Right ventricle myocardium inferior (tissue), 1 donor: Measurements from ENCODE around the gene LRRC10B. TPM values are rescaled to one million over a fixed set of nuclear protein-coding genes. Genes with fewer than 3 reads are reported as not detected.
A peak's percentile ranks its signal among the peaks of the same experiment; 100 is the strongest.
"Not testable (repeated sequence)": the region's sequence is repeated elsewhere in the genome, so short reads cannot be mapped to it uniquely, and the experiment has no call there.

Source experiments
- ATAC-seq: fragments of 200-7000 bp; cut with Tn5 transposase; one replicate; pipeline ENCODE4 v1.9.1; 2020; ENCODE audit warnings: mild to moderate bottlenecking, moderate library complexity
- DNase-seq: peaks from one replicate; pipeline ENCODE4 v3.0.0; 2021; ENCODE audit errors: missing footprints
- intact Hi-C: fragments of 100-400 bp; cut with DNase I; formaldehyde crosslinking; loops from one replicate; pipeline ENCODE4 v1.11.0; 2022
- long read RNA-seq: library from polyadenylated mRNA; unstranded; transcript quantifications from one replicate; pipeline ENCODE4 v2.0.0, GENCODE V29; 2021
- total RNA-seq: library from RNA; stranded (reverse); fragmentation: NEBNext Ultra II Directional; extraction: Animal tissue kit (Norgen Biotek cat#: 25700); gene quantifications from one replicate; pipeline ENCODE4 v1.2.1, GENCODE V29; 2021
- donor health status: DM: no; HTN: yes; CAD: no; lungs with severe emphysema.

The LRRC10B gene
- total RNA-seq, result 0.60 TPM
- long read RNA-seq, result 0 reads

GRCh38 chr11:61507962-61508861 is at the start of gene LRRC10B:
Gene LRRC10B (plus strand): TSS chr11:61508749. CDS start chr11:61508999, 250 bp downstream.
- ATAC-seq (no peak), DNase-seq (peak; percentile 62)
- intact Hi-C loops, result no loop called here

GRCh38 chr11:61460474-61460881 is 48.1 kb upstream of the LRRC10B start:
- intact Hi-C loops, result no loop called here
- ATAC-seq (peak; percentile 68), DNase-seq (no peak)

- peak; percentile 16 for ATAC-seq
- no peak for DNase-seq
- intact Hi-C loops, result no loop called here
Measured at GRCh38 chr11:61460986-61461385, 47.6 kb upstream of the LRRC10B start.

GRCh38 chr11:61467602-61468001 is 40.9 kb upstream of the LRRC10B start:
- DNase-seq, ATAC-seq, intact Hi-C loops: not testable (repeated sequence)

- DNase-seq, result no peak
- ATAC-seq, result no peak
- intact Hi-C loops, result no loop called here
Measured at GRCh38 chr11:61468002-61468401, 40.5 kb upstream of the LRRC10B start.

- DNase-seq (peak; percentile 86), ATAC-seq (peak; percentile 84)
- intact Hi-C loops, result no loop called here
Measured at GRCh38 chr11:61472282-61472681, 36.3 kb upstream of the LRRC10B start.

- no peak for DNase-seq
- intact Hi-C loops, result no loop called here
Measured at GRCh38 chr11:61472868-61473267, 35.7 kb upstream of the LRRC10B start.

GRCh38 chr11:61473370-61474012 is 35.1 kb upstream of the LRRC10B start:
- ATAC-seq, result no peak
- intact Hi-C loops, result no loop called here
- DNase-seq, result no peak

More at GRCh38 chr11:61472868-61473267, 35.7 kb upstream of the LRRC10B start:
- peak; percentile 72 for ATAC-seq

- DNase-seq (no peak), ATAC-seq (no peak)
- intact Hi-C loops, result no loop called here
Measured at GRCh38 chr11:61474013-61474643, 34.4 kb upstream of the LRRC10B start.

GRCh38 chr11:61475433-61475832 is 33.1 kb upstream of the LRRC10B start:
- no peak for DNase-seq
- intact Hi-C loops, result no loop called here
- no peak for ATAC-seq

GRCh38 chr11:61476371-61476770 is 32.2 kb upstream of the LRRC10B start:
- intact Hi-C loops, result loop anchor here (2.0 kb wide), 3 partner anchors 28 to 162 kb away; no protein-coding TSS in a partner anchor
- ATAC-seq, result no peak
- no peak for DNase-seq

- DNase-seq (no peak), ATAC-seq (peak; percentile 17)
Measured at GRCh38 chr11:61477126-61477525, 31.4 kb upstream of the LRRC10B start.

GRCh38 chr11:61477727-61478148 is 30.8 kb upstream of the LRRC10B start:
- intact Hi-C loops, result loop anchor here (1.0 to 2.0 kb wide), 4 partner anchors 29 to 161 kb away; no protein-coding TSS in a partner anchor
- ATAC-seq, result no peak
- peak; percentile 78 for DNase-seq

More at GRCh38 chr11:61477126-61477525, 31.4 kb upstream of the LRRC10B start:
- intact Hi-C loops, result loop anchor here (1.0 to 2.0 kb wide), 4 partner anchors 28 to 162 kb away; no protein-coding TSS in a partner anchor

GRCh38 chr11:61479360-61480058 is 29.0 kb upstream of the LRRC10B start:
- DNase-seq, intact Hi-C loops: not testable (repeated sequence)
- peak; percentile 31 for ATAC-seq

- ATAC-seq (no peak), DNase-seq (no peak)
- intact Hi-C loops, result no loop called here
Measured at GRCh38 chr11:61480261-61480993, 28.1 kb upstream of the LRRC10B start.

GRCh38 chr11:61480994-61481335 is 27.6 kb upstream of the LRRC10B start:
- intact Hi-C loops, result no loop called here
- ATAC-seq (no peak), DNase-seq (no peak)

- intact Hi-C loops, result no loop called here
- ATAC-seq (peak; percentile 14), DNase-seq (no peak)
Measured at GRCh38 chr11:61481806-61482205, 26.7 kb upstream of the LRRC10B start.

GRCh38 chr11:61482513-61482912 is 26.0 kb upstream of the LRRC10B start:
- DNase-seq, result no peak
- peak; percentile 23 for ATAC-seq
- intact Hi-C loops, result no loop called here
